ENCODE measurements around the gene TMX1.

TMX1 gene

GRCh38 chr14:51207621-51208020 is 32.4 kb upstream of the TMX1 start:
- DNase-seq (ENCODE audit: low spot score), result no peak
- CTCF ChIA-PET, result interaction anchor here (0.6 kb wide), 1 partner anchor 21 kb away, joined by 3 read pairs; no protein-coding TSS in a partner anchor
- no peak overlapping the region for H3K27ac ChIP-seq
- no peak for TF ChIP-seq CTCF (conservative IDR thresholded peaks at IDR 0.05; ENCODE audit: low read depth)
- POLR2A ChIA-PET (ENCODE audit: low non-redundant PET), result no interaction called here

- DNase-seq (ENCODE audit: low spot score), result no peak
- no peak overlapping the region for H3K27ac ChIP-seq
- CTCF ChIA-PET, result interaction anchor here (0.6 kb wide), 1 partner anchor 227 kb away, joined by 3 read pairs; no protein-coding TSS in a partner anchor
- POLR2A ChIA-PET (ENCODE audit: low non-redundant PET), result no interaction called here
- no peak for TF ChIP-seq CTCF (conservative IDR thresholded peaks at IDR 0.05; ENCODE audit: low read depth)
Measured at GRCh38 chr14:51208982-51209381, 31.1 kb upstream of the TMX1 start.

- no peak for TF ChIP-seq CTCF (conservative IDR thresholded peaks at IDR 0.05; ENCODE audit: low read depth)
- no peak overlapping the region for H3K27ac ChIP-seq
- DNase-seq (ENCODE audit: low spot score), result no peak
- ChIA-PET CTCF (interaction anchor here (0.6 kb wide), 1 partner anchor 228 kb away, joined by 3 read pairs; no protein-coding TSS in a partner anchor), POLR2A (ENCODE audit: low non-redundant PET) (no interaction called here)
Measured at GRCh38 chr14:51209457-51209856, 30.6 kb upstream of the TMX1 start.

DNA sequence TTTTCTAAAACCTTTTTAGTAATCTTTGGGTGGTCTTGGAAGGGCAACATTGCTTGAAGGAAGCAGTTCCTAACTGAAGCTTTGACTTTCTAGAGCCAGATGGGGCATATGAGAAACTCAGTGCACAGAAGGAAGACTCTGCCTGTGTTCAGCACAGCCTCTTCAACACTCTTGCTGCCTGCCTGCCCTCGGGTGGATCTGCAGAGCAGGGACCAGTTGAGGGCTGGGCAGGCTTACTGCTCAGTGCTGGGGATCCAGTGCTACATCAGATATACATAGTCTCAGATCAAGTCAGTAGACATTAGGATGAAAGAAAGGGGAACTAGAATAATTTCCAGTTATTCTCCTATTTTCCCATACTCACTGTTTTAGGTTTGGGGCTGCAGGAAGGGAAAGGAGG is 29.5 kb upstream of the TMX1 start:
- no peak for DNase-seq (ENCODE audit: low spot score)
- no peak overlapping the region for H3K27ac ChIP-seq
- TF ChIP-seq CTCF (conservative IDR thresholded peaks at IDR 0.05; ENCODE audit: low read depth), result no peak
- ChIA-PET CTCF (interaction anchor here (0.6 kb wide), 1 partner anchor 52 kb away, joined by 3 read pairs; no protein-coding TSS in a partner anchor), POLR2A (ENCODE audit: low non-redundant PET) (no interaction called here)

DNA sequence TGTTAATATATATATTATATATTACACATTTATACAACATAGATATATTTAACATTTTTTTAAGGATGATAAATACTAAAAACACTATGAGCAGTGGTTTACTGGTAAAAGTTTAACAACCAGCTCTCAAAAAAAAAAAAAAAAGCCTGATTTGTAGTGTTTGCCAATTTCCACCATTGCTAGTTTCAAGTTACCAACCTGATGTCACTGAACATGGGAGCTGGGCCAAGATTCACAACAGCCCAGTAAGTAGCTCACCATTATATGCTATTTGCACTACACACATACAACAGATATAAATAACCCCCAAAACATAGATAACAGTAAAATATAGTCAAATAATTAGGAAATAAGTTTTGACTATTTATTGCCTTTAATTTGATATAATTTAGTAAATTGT is 28.9 kb upstream of the TMX1 start:
- TF ChIP-seq CTCF (conservative IDR thresholded peaks at IDR 0.05; ENCODE audit: low read depth), result no peak
- POLR2A ChIA-PET (ENCODE audit: low non-redundant PET), result no interaction called here
- no peak overlapping the region for H3K27ac ChIP-seq
- DNase-seq (ENCODE audit: low spot score), result no peak
- CTCF ChIA-PET, result interaction anchor here (0.6 kb wide), 2 partner anchors 52 to 694 kb away, joined by 3 to 8 read pairs; no protein-coding TSS in a partner anchor

- ChIA-PET CTCF (no interaction called here), POLR2A (ENCODE audit: low non-redundant PET) (no interaction called here)
- no peak for DNase-seq (ENCODE audit: low spot score)
- TF ChIP-seq CTCF (conservative IDR thresholded peaks at IDR 0.05; ENCODE audit: low read depth), result no peak
- H3K27ac ChIP-seq, result no peak overlapping the region
Measured at GRCh38 chr14:51216602-51217001, 23.4 kb upstream of the TMX1 start.
